ENCODE measurements around the gene MAGOH.
A peak's percentile ranks its signal among the peaks of the same experiment; 100 is the strongest.

MAGOH gene

DNA sequence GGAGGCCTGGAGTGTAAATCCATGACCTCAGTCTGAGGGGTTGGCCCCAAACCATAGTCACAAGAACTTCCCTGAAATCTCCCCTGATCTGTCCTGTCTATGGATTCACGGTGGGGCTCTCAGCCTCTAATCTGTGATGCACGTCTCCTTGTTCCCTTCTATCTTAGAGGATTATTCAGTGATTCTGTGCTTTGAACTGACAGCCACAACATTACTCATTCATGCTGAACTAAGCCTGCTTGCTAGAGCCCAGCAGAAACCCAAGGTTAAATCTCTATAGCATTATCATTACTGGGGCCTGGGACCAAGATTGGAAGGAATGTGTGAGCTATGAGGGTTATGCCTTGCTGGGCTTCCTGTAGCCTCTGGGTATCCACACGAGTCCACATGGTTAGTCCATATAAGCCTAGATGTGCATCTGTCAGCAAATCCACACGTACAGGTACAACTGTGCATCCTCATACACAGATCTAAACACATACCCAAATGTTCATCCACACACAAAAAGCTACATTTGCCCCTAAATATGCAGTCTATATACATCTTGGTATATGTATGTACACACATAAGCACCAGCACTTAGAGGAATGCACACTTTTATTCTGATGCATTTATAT is 22.4 kb upstream of the MAGOH start:
- TF ChIP-seq, protein P1, sequence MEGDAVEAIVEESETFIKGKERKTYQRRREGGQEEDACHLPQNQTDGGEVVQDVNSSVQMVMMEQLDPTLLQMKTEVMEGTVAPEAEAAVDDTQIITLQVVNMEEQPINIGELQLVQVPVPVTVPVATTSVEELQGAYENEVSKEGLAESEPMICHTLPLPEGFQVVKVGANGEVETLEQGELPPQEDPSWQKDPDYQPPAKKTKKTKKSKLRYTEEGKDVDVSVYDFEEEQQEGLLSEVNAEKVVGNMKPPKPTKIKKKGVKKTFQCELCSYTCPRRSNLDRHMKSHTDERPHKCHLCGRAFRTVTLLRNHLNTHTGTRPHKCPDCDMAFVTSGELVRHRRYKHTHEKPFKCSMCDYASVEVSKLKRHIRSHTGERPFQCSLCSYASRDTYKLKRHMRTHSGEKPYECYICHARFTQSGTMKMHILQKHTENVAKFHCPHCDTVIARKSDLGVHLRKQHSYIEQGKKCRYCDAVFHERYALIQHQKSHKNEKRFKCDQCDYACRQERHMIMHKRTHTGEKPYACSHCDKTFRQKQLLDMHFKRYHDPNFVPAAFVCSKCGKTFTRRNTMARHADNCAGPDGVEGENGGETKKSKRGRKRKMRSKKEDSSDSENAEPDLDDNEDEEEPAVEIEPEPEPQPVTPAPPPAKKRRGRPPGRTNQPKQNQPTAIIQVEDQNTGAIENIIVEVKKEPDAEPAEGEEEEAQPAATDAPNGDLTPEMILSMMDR (IDR thresholded peaks at IDR 0.05; ENCODE audit: borderline replicate concordance, extremely low read depth, low read length, poor library complexity, severe bottlenecking), result no peak
- TF ChIP-seq EZH2 (IDR thresholded peaks at IDR 0.05; ENCODE audit: borderline replicate concordance, low read depth, low read length, severe bottlenecking), result no peak
- ATAC-seq (ENCODE audit: insufficient read depth, low read depth) (no peak), DNase-seq (no peak)
- Histone ChIP-seq H3K9me3 (ENCODE audit: insufficient read depth, low read length, severe bottlenecking) (no peaks in the 10 kb centered on the region), H3K36me3 (ENCODE audit: insufficient read depth, low read length) (peaks cover 98% of the 10 kb centered on the region), H3K27me3 (ENCODE audit: insufficient read depth, low read length, poor library complexity) (no peaks in the 10 kb centered on the region), H3K79me2 (ENCODE audit: insufficient read depth, low read length) (no peaks in the 10 kb centered on the region), H4K20me1 (ENCODE audit: insufficient read depth, low read length) (peaks cover 12% of the 10 kb centered on the region; the same call in 1 of the 2 replicates), H2AFZ (ENCODE audit: low read depth, low read length) (no peak overlapping the region), H3K4me3 (ENCODE audit: low read depth in 1 of 2, low read length in 2 of 2) (no peak overlapping the region), H3K27ac (ENCODE audit: low read length) (no peak overlapping the region), H3K4me2 (ENCODE audit: insufficient read depth, low read length) (no peak overlapping the region), H3K9ac (ENCODE audit: low read depth, low read length) (no peak overlapping the region), H3K4me1 (ENCODE audit: insufficient read depth, low read length) (no peaks in the 10 kb centered on the region)

DNA sequence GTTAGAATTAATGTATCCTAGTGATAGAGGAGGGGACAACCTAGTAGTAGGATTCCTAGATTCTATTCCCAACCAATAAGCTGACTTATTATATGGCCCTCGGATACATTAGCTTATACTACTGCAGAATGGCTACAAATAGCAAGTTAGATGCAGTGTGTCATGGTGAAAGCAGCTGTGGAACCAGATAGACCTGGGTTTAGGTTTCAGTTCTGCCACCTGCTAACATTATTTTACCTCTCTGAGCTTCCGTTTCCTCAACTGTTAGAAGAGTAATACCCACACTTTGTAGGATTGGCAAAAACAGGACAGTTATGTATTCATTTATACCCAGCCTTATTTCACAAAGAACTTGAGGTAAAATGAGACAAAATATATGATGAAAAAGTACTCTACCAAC is 21.6 kb upstream of the MAGOH start:
- H3K27ac ChIP-seq (ENCODE audit: low read length), result no peak overlapping the region

DNA sequence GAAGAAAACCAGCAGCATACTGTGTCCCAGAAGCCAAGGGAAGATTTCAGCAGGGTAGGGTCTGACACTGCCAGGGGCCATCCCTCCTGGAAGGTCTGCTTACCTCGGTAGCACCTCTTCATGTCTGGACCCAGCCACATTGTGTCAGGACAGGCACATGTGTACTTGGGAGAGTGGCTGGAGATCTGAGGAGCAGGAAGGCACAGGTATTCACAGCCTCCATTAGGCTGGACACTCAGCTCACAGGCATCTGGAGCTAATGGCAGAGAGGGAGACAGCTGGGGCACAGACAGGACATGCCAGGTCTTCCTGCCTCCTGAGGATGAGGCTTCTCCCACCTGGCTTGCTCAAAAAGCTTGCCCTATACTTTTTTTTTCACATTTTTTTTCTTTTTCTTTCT is 19.9 kb upstream of the MAGOH start:
- Histone ChIP-seq H3K27me3 (ENCODE audit: insufficient read depth, low read length, poor library complexity) (no peaks in the 10 kb centered on the region), H3K9me3 (ENCODE audit: insufficient read depth, low read length, severe bottlenecking) (no peaks in the 10 kb centered on the region), H3K4me1 (ENCODE audit: insufficient read depth, low read length) (no peaks in the 10 kb centered on the region), H3K79me2 (ENCODE audit: insufficient read depth, low read length) (no peaks in the 10 kb centered on the region), H3K4me2 (ENCODE audit: insufficient read depth, low read length) (no peak overlapping the region), H3K9ac (ENCODE audit: low read depth, low read length) (no peak overlapping the region), H3K4me3 (ENCODE audit: low read depth in 1 of 2, low read length in 2 of 2) (no peak overlapping the region), H2AFZ (ENCODE audit: low read depth, low read length) (no peak overlapping the region), H3K27ac (ENCODE audit: low read length) (no peak overlapping the region), H4K20me1 (ENCODE audit: insufficient read depth, low read length) (peaks cover 12% of the 10 kb centered on the region; the same call in 1 of the 2 replicates), H3K36me3 (ENCODE audit: insufficient read depth, low read length) (peaks cover 96% of the 10 kb centered on the region)
- ATAC-seq (ENCODE audit: insufficient read depth, low read depth), result peak; percentile 24; the same call in 1 of the 3 replicates
- DNase-seq, result no peak
- TF ChIP-seq EZH2 (IDR thresholded peaks at IDR 0.05; ENCODE audit: borderline replicate concordance, low read depth, low read length, severe bottlenecking), result no peak
- TF ChIP-seq, protein P1 (IDR thresholded peaks at IDR 0.05; ENCODE audit: borderline replicate concordance, extremely low read depth, low read length, poor library complexity, severe bottlenecking), result no peak

More for the DNA sequence above, 21.6 kb upstream of the MAGOH start:
- Histone ChIP-seq H3K79me2 (ENCODE audit: insufficient read depth, low read length) (no peaks in the 10 kb centered on the region), H3K9me3 (ENCODE audit: insufficient read depth, low read length, severe bottlenecking) (no peaks in the 10 kb centered on the region), H4K20me1 (ENCODE audit: insufficient read depth, low read length) (peaks cover 12% of the 10 kb centered on the region; the same call in 1 of the 2 replicates), H2AFZ (ENCODE audit: low read depth, low read length) (no peak overlapping the region), H3K9ac (ENCODE audit: low read depth, low read length) (no peak overlapping the region), H3K36me3 (ENCODE audit: insufficient read depth, low read length) (peaks cover 97% of the 10 kb centered on the region), H3K4me1 (ENCODE audit: insufficient read depth, low read length) (no peaks in the 10 kb centered on the region), H3K4me3 (ENCODE audit: low read depth in 1 of 2, low read length in 2 of 2) (no peak overlapping the region), H3K27me3 (ENCODE audit: insufficient read depth, low read length, poor library complexity) (no peaks in the 10 kb centered on the region), H3K4me2 (ENCODE audit: insufficient read depth, low read length) (no peak overlapping the region)
- DNase-seq (no peak), ATAC-seq (ENCODE audit: insufficient read depth, low read depth) (no peak)
- TF ChIP-seq, protein P1 (IDR thresholded peaks at IDR 0.05; ENCODE audit: borderline replicate concordance, extremely low read depth, low read length, poor library complexity, severe bottlenecking), result no peak
- TF ChIP-seq EZH2 (IDR thresholded peaks at IDR 0.05; ENCODE audit: borderline replicate concordance, low read depth, low read length, severe bottlenecking), result no peak

Data from DND-41 (cell line).